IMR-90 (cell line): ENCODE results near the gene AKR7A2. TPM values are rescaled to one million over a fixed set of nuclear protein-coding genes. Genes with fewer than 3 reads are reported as not detected.

Experiments
- ATAC-seq: fragments of 200-7000 bp; cut with Tn5 transposase; 2 replicates; pipeline ENCODE4 v1.9.1; 2020; ENCODE audit warnings: low read depth, mild to moderate bottlenecking, moderate library complexity
- BruUV-seq: library from RNA; stranded (reverse); fragments of 400-500 nt; replicated peaks from 2 replicates; lab custom pipeline; 2021; lab: Mats Ljungman, UMichigan
- CTCF ChIA-PET: fragments of 300-600 bp; formaldehyde crosslinking; extraction: SDS; loops from one replicate; lab custom pipeline; 2021; ENCODE audit warnings: antibody characterized with exemption; lab: Yijun Ruan, JAX
- POLR2A ChIA-PET: fragments of 300-600 bp; sonication (Branson Sonifier 250); formaldehyde crosslinking; loops from one replicate; lab custom pipeline; 2022; ENCODE audit warnings: antibody characterized with exemption; ENCODE audit not compliant: unreplicated experiment; lab: Charles Lee
- DNase-seq: peaks from one replicate; pipeline ENCODE4 v3.0.0; 2013
- H2AFZ ChIP-seq: replicated peaks from 2 replicates; pipeline ENCODE3; 2013; ENCODE audit warnings: low read length, mild to moderate bottlenecking; ENCODE audit not compliant: poor library complexity
- H2AK5ac ChIP-seq: 2 replicates; pipeline ENCODE4 v1.6.1; 2013; ENCODE audit warnings: low read depth, low read length, inconsistent platforms
- H2AK9ac ChIP-seq: replicated peaks from 2 replicates; pipeline ENCODE3; 2013; ENCODE audit warnings: mild to moderate bottlenecking, low read depth, low read length, moderate library complexity; ENCODE audit not compliant: poor library complexity
- H2BK120ac ChIP-seq: 2 replicates; pipeline ENCODE4 v1.6.1; 2013; ENCODE audit warnings: low read depth, low read length, inconsistent platforms
- H2BK15ac ChIP-seq: 3 replicates; pipeline ENCODE4 v1.6.1; 2013; ENCODE audit warnings: low read depth, low read length, inconsistent platforms
- H2BK20ac ChIP-seq: 2 replicates; pipeline ENCODE4 v1.6.1; 2013; ENCODE audit warnings: low read depth, mild to moderate bottlenecking, inconsistent platforms, low read length, moderate library complexity
- H2BK5ac ChIP-seq: 2 replicates; pipeline ENCODE4 v1.6.1; 2013; ENCODE audit warnings: mild to moderate bottlenecking, low read depth, low read length, inconsistent platforms; ENCODE audit not compliant: poor library complexity, severe bottlenecking
- H3K14ac ChIP-seq: replicated peaks from 2 replicates; pipeline ENCODE4 v1.6.1; 2013; ENCODE audit warnings: low read depth, low read length, inconsistent platforms
- H3K18ac ChIP-seq: 2 replicates; pipeline ENCODE4 v1.6.1; 2013; ENCODE audit warnings: low read depth, low read length, control low read depth
- H3K23ac ChIP-seq: 2 replicates; pipeline ENCODE4 v1.6.1; 2013; ENCODE audit warnings: low read depth, low read length, inconsistent platforms
- H3K27ac ChIP-seq: 2 replicates; pipeline ENCODE4 v1.5.1; 2013; ENCODE audit warnings: mild to moderate bottlenecking, control low read depth, low read length; ENCODE audit not compliant: insufficient read depth
- H3K27me3 ChIP-seq: 2 replicates; pipeline ENCODE4 v1.6.1; 2013; ENCODE audit warnings: low read length; ENCODE audit not compliant: control insufficient read depth, insufficient read depth
- H3K36me3 ChIP-seq: 2 replicates; pipeline ENCODE4 v1.6.1; 2013; ENCODE audit warnings: low read length, mixed read lengths; ENCODE audit not compliant: control insufficient read depth, insufficient read depth
- H3K4ac ChIP-seq: 2 replicates; pipeline ENCODE4 v1.6.1; 2013; ENCODE audit warnings: low read depth, low read length, inconsistent platforms
- H3K4me1 ChIP-seq: 2 replicates; pipeline ENCODE4 v1.6.1; 2013; ENCODE audit warnings: low read length, mixed read lengths; ENCODE audit not compliant: control insufficient read depth, insufficient read depth
- H3K4me2 ChIP-seq: 2 replicates; pipeline ENCODE4 v1.6.1; 2013; ENCODE audit warnings: low read depth, mild to moderate bottlenecking, control low read depth, low read length, moderate library complexity
- H3K4me3 ChIP-seq: 2 replicates; pipeline ENCODE4 v1.5.1; 2013; ENCODE audit warnings: low read depth, mild to moderate bottlenecking, control low read depth, low read length, moderate library complexity; ENCODE audit not compliant: insufficient read depth
- H3K56ac ChIP-seq: 2 replicates; pipeline ENCODE4 v1.6.1; 2013; ENCODE audit warnings: low read length, inconsistent platforms; ENCODE audit not compliant: insufficient read depth; ENCODE audit errors: extremely low read depth
- H3K79me1 ChIP-seq, 2 experiments: 2 replicates each; pipeline ENCODE4 v1.6.1; 2013; ENCODE audit warnings: low read length in 2 of 2, inconsistent platforms in 1 of 2, low read depth in 1 of 2
- H3K9ac ChIP-seq: 2 replicates; pipeline ENCODE4 v1.6.1; 2013; ENCODE audit warnings: low read depth, low read length, control low read depth
- H3K9me1 ChIP-seq: 2 replicates; pipeline ENCODE4 v1.6.1; 2013; ENCODE audit warnings: low read length, inconsistent platforms; ENCODE audit not compliant: insufficient read depth
- H3K9me3 ChIP-seq: 2 replicates; pipeline ENCODE4 v1.6.1; 2013; ENCODE audit warnings: low read length; ENCODE audit not compliant: control insufficient read depth, insufficient read depth
- H4K20me1 ChIP-seq: 2 replicates; pipeline ENCODE4 v1.6.1; 2013; ENCODE audit warnings: low read length, inconsistent platforms; ENCODE audit not compliant: insufficient read depth
- H4K5ac ChIP-seq: 2 replicates; pipeline ENCODE4 v1.6.1; 2013; ENCODE audit warnings: mild to moderate bottlenecking, low read depth, low read length, control low read depth
- H4K8ac ChIP-seq, 2 experiments: 2 replicates each; pipeline ENCODE4 v1.6.1; 2013; ENCODE audit warnings: low read depth in 2 of 2, low read length in 2 of 2, control low read depth in 1 of 2, inconsistent platforms in 1 of 2
- H4K91ac ChIP-seq: 2 replicates; pipeline ENCODE4 v1.6.1; 2013; ENCODE audit warnings: low read depth, low read length, inconsistent platforms; ENCODE audit not compliant: insufficient read depth
- BHLHE40 ChIP-seq: fragments of 150-350 bp; IDR thresholded peaks from 2 replicates; pipeline ENCODE4 v1.6.1; 2016; ENCODE audit warnings: mild to moderate bottlenecking, low read depth, low read length
- CEBPB ChIP-seq: IDR thresholded peaks from 2 replicates; pipeline ENCODE4 v1.6.1; 2012; ENCODE audit warnings: low read depth, low read length, improper control_type of control experiment
- CHD1 ChIP-seq: IDR thresholded peaks from 2 replicates; pipeline ENCODE4 v1.6.1; 2012; ENCODE audit warnings: low read depth, low read length, improper control_type of control experiment
- FOS ChIP-seq: fragments of 150-350 bp; IDR thresholded peaks from 2 replicates; pipeline ENCODE4 v1.6.1; 2016; ENCODE audit warnings: low read depth, low read length
- MAFK ChIP-seq: IDR thresholded peaks from 2 replicates; pipeline ENCODE4 v1.6.1; 2012; ENCODE audit warnings: low read depth, low read length, improper control_type of control experiment
- MAZ ChIP-seq: IDR thresholded peaks from 2 replicates; pipeline ENCODE4 v1.6.1; 2012; ENCODE audit warnings: low read depth, mild to moderate bottlenecking, low read length, improper control_type of control experiment, moderate library complexity, borderline replicate concordance
- MXI1 ChIP-seq: IDR thresholded peaks from 2 replicates; pipeline ENCODE4 v1.6.1; 2012; ENCODE audit warnings: low read depth, mild to moderate bottlenecking, low read length, moderate library complexity, borderline replicate concordance
- NFE2L2 ChIP-seq: fragments of 150-350 bp; IDR thresholded peaks from 2 replicates; pipeline ENCODE4 v1.6.1; 2016; ENCODE audit warnings: low read depth, mild to moderate bottlenecking, low read length
- POLR2A ChIP-seq: IDR thresholded peaks from 2 replicates; pipeline ENCODE4 v1.6.1; 2012; ENCODE audit warnings: mild to moderate bottlenecking, low read depth, low read length
- RAD21 ChIP-seq: IDR thresholded peaks from 2 replicates; pipeline ENCODE4 v1.6.1; 2012; ENCODE audit warnings: low read length, improper control_type of control experiment
- RCOR1 ChIP-seq: IDR thresholded peaks from 2 replicates; pipeline ENCODE4 v1.6.1; 2012; ENCODE audit warnings: mild to moderate bottlenecking, low read length, improper control_type of control experiment; ENCODE audit not compliant: insufficient replicate concordance
- RFX5 ChIP-seq: IDR thresholded peaks from 2 replicates; pipeline ENCODE4 v1.8.0; 2012; ENCODE audit warnings: low read depth, mild to moderate bottlenecking, low read length, moderate library complexity
- SMC3 ChIP-seq: fragments of 150-350 bp; IDR thresholded peaks from 2 replicates; pipeline ENCODE4 v1.6.1; 2016; ENCODE audit warnings: low read depth, mild to moderate bottlenecking, antibody characterized with exemption, low read length, moderate library complexity
- WGBS, 2 experiments: methylation state at CpG; one replicate each; pipeline versions ENCODE4 v1.1.5 to v1.1.7; 2013; ENCODE audit warnings: missing lambda C conversion rate in 2 of 2; ENCODE audit not compliant: insufficient read length in 1 of 2; ENCODE audit errors: extremely low coverage in 2 of 2; 5-methylcytosine and 5-hydroxymethylcytosine counted together
- dilution Hi-C: fragments of 300-500 bp; cut with HindIII; formaldehyde crosslinking; loops from one replicate; pipeline ENCODE4 v1.14.3; 2018; ENCODE audit warnings: low sequenced_read_pairs; ENCODE audit not compliant: unreplicated experiment
- in situ Hi-C: fragments of 300-500 bp; cut with MboI; formaldehyde crosslinking; loops from 3 replicates; pipeline ENCODE4 v1.14.3; 2019; ENCODE audit warnings: low sequenced_read_pairs, inconsistent platforms, mixed read lengths
- intact Hi-C: fragments of 100-400 bp; cut with micrococcal nuclease; formaldehyde crosslinking; loops from 2 replicates; pipeline ENCODE4 v1.10.0; 2022
- polyA plus RNA-seq, 3 experiments: library from polyadenylated mRNA; depleted of rRNA; stranded (reverse); fragments of >200 nt; gene quantifications; 2 replicates each; pipeline ENCODE4 v1.2.3, GENCODE V29; 2012; ENCODE audit warnings: low replicate concordance in 1 of 3
- total RNA-seq: library from RNA; depleted of rRNA; stranded (reverse); fragments of >200 nt; gene quantifications from 2 replicates; pipeline ENCODE4 v1.2.3, GENCODE V29; 2012
- TF ChIP-seq, protein P1 (sequence below): fragments of 150-350 bp; IDR thresholded peaks from 2 replicates; pipeline ENCODE4 v1.6.1; 2016; ENCODE audit warnings: low read depth, mild to moderate bottlenecking, low read length, moderate library complexity, borderline replicate concordance
- TF ChIP-seq, protein P2 (sequence below): fragments of 150-350 bp; IDR thresholded peaks from 2 replicates; pipeline ENCODE4 v1.6.1; 2017; ENCODE audit warnings: mild to moderate bottlenecking, antibody characterized with exemption, low read length, low read depth
- TF ChIP-seq, protein P3 (sequence below): conservative IDR thresholded peaks from 2 replicates; pipeline ENCODE4 v1.5.1; 2012; ENCODE audit warnings: mild to moderate bottlenecking, low read depth, low read length, improper control_type of control experiment

Gene AKR7A2
- total and polyA plus RNA-seq, 2 of the 4 experiments (the other 2 are of a cell fraction), result 55.8 to 60.2 TPM

DNA sequence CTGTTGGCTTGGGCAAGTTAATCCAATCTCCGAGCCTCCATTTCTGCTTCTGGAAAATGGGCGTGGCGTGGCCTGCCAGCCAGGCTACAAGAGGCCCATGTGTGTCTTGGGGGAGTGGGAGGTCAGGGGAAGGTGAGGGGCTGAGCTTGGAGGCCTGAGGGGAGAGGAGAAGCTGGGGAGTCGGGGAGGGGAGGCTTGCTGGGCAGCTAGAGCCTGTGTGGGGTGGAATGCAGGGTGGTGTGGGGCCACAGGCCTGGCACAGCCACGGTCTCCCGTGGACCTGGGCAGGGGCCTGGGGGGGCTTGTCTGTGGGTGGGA, 14.8 kb upstream of the AKR7A2 start:
- H3K27ac ChIP-seq, result no peak overlapping the region
- no peak overlapping the region for H3K4me3 ChIP-seq
- ATAC-seq (no peak), DNase-seq (no peak)
- H3K9me3 ChIP-seq, result no peaks in the 10 kb centered on the region
- H4K8ac ChIP-seq, result no peak overlapping the region
- no peak overlapping the region for H4K91ac ChIP-seq
- H3K14ac ChIP-seq, result no peak overlapping the region
- H2BK5ac ChIP-seq, result no peak overlapping the region
- no peaks in the 10 kb centered on the region for H3K4me1 ChIP-seq
- CTCF ChIA-PET, result no interaction called here
- no peak overlapping the region for H2AK5ac ChIP-seq
- 93% methylated on average over 3 of the region's 6 CpGs; no CpG with 5 or more reads in 1 of the 2 experiments for WGBS, 2 experiments
- no TSS peak for BruUV-seq
- no peak overlapping the region for H3K18ac ChIP-seq
- no peak overlapping the region for H2BK15ac ChIP-seq
- H4K5ac ChIP-seq, result no peak overlapping the region
- no peak overlapping the region for H2BK20ac ChIP-seq
- no peak overlapping the region for H2AK9ac ChIP-seq
- no peak overlapping the region for H3K4ac ChIP-seq
- no peak overlapping the region for H3K4me2 ChIP-seq
- H3K36me3 ChIP-seq, result peaks cover 60% of the 10 kb centered on the region
- H2AFZ ChIP-seq, result no peak overlapping the region
- intact Hi-C loops (no loop called here), in situ Hi-C loops (no loop called here), dilution Hi-C loops (no loop called here)
- H2BK120ac ChIP-seq, result no peak overlapping the region
- no peak overlapping the region for H3K9ac ChIP-seq
- H3K9me1 ChIP-seq, result peaks cover 3% of the 10 kb centered on the region; the same call in 1 of the 2 replicates
- H3K23ac ChIP-seq, result no peak overlapping the region
- no peaks in the 10 kb centered on the region for H3K27me3 ChIP-seq
- POLR2A ChIA-PET, result no interaction called here
- no peaks in the 10 kb centered on the region; the same call in none of the 2 replicates for H4K20me1 ChIP-seq
- peaks cover 3 to 12% of the 10 kb centered on the region in 2 experiments; a peak in 3 of 4 replicates for H3K79me1 ChIP-seq
- TF ChIP-seq NFE2L2 (no peak), SMC3 (no peak), RFX5 (no peak), POLR2A (no peak), CHD1 (no peak), BHLHE40 (no peak), RAD21 (no peak), MAFK (no peak), RCOR1 (no peak), MXI1 (no peak), MAZ (no peak), CEBPB (no peak), FOS (no peak)
- TF ChIP-seq, protein P1, sequence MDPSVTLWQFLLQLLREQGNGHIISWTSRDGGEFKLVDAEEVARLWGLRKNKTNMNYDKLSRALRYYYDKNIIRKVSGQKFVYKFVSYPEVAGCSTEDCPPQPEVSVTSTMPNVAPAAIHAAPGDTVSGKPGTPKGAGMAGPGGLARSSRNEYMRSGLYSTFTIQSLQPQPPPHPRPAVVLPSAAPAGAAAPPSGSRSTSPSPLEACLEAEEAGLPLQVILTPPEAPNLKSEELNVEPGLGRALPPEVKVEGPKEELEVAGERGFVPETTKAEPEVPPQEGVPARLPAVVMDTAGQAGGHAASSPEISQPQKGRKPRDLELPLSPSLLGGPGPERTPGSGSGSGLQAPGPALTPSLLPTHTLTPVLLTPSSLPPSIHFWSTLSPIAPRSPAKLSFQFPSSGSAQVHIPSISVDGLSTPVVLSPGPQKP, result no peak
- TF ChIP-seq, protein P2, sequence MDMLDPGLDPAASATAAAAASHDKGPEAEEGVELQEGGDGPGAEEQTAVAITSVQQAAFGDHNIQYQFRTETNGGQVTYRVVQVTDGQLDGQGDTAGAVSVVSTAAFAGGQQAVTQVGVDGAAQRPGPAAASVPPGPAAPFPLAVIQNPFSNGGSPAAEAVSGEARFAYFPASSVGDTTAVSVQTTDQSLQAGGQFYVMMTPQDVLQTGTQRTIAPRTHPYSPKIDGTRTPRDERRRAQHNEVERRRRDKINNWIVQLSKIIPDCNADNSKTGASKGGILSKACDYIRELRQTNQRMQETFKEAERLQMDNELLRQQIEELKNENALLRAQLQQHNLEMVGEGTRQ, result no peak
- TF ChIP-seq, protein P3, sequence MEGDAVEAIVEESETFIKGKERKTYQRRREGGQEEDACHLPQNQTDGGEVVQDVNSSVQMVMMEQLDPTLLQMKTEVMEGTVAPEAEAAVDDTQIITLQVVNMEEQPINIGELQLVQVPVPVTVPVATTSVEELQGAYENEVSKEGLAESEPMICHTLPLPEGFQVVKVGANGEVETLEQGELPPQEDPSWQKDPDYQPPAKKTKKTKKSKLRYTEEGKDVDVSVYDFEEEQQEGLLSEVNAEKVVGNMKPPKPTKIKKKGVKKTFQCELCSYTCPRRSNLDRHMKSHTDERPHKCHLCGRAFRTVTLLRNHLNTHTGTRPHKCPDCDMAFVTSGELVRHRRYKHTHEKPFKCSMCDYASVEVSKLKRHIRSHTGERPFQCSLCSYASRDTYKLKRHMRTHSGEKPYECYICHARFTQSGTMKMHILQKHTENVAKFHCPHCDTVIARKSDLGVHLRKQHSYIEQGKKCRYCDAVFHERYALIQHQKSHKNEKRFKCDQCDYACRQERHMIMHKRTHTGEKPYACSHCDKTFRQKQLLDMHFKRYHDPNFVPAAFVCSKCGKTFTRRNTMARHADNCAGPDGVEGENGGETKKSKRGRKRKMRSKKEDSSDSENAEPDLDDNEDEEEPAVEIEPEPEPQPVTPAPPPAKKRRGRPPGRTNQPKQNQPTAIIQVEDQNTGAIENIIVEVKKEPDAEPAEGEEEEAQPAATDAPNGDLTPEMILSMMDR, result no peak
- no peak overlapping the region for H3K56ac ChIP-seq
